Spleen (tissue), 7 donors: ENCODE data around the gene ZBED5.

Source experiments
- POLR2A ChIP-seq, 3 donors: fragments of 450-650 bp; IDR thresholded peaks; one replicate each; pipeline ENCODE4 v1.5.1; 2017; ENCODE audit warnings: antibody characterized with exemption in 3 of 3, mild to moderate bottlenecking in 1 of 3
- TF ChIP-seq, protein P1 (sequence below), 11 experiments: fragments of 200-600 bp in 7 of 11; fragments of 450-650 bp in 4 of 11; sonication (generic) in 4 of 11; IDR thresholded peaks in 8 of 11; conservative IDR thresholded peaks in 3 of 11; 1 replicate in 7 of 11; 2 replicates in 4 of 11; pipeline versions ENCODE4 v1.4.0 to v1.8.0; 2016 to 2021; ENCODE audit warnings: antibody characterized with exemption in 11 of 11, inconsistent platforms in 4 of 11, mild to moderate bottlenecking in 1 of 11
- donor health status: DM: no; HTN: no; CAD: no; lungs with moderate emphysema.
- donor health status: DM: no; HTN: no; CAD: no.
- donor health status: DM: no; HTN: no; CAD: no.

- TF ChIP-seq POLR2A (IDR thresholded peaks at IDR 0.05), result no peak
- TF ChIP-seq, protein P1, sequence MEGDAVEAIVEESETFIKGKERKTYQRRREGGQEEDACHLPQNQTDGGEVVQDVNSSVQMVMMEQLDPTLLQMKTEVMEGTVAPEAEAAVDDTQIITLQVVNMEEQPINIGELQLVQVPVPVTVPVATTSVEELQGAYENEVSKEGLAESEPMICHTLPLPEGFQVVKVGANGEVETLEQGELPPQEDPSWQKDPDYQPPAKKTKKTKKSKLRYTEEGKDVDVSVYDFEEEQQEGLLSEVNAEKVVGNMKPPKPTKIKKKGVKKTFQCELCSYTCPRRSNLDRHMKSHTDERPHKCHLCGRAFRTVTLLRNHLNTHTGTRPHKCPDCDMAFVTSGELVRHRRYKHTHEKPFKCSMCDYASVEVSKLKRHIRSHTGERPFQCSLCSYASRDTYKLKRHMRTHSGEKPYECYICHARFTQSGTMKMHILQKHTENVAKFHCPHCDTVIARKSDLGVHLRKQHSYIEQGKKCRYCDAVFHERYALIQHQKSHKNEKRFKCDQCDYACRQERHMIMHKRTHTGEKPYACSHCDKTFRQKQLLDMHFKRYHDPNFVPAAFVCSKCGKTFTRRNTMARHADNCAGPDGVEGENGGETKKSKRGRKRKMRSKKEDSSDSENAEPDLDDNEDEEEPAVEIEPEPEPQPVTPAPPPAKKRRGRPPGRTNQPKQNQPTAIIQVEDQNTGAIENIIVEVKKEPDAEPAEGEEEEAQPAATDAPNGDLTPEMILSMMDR (IDR thresholded peaks at IDR 0.05 in 8 of 11, conservative IDR thresholded peaks at IDR 0.05 in 3 of 11), result no peak
These were observed 979 bp downstream of the ZBED5 start for GRCh38 chr11:10856689-10857458.
